HL-60 (cell line): Measurements from ENCODE around the gene HTR3D.

Source experiments
- POLR2AphosphoS5 ChIP-seq: IDR thresholded peaks from 2 replicates; pipeline ENCODE4 v1.6.1; 2012; ENCODE audit warnings: low read depth
- SPI1 ChIP-seq: IDR thresholded peaks from 2 replicates; pipeline ENCODE4 v1.6.1; 2012; ENCODE audit warnings: low read depth, mild to moderate bottlenecking, borderline replicate concordance
- TF ChIP-seq, protein P1 (sequence below): IDR thresholded peaks from one replicate; pipeline ENCODE4 v1.5.1; 2011; ENCODE audit warnings: low read length, control low read depth, inconsistent platforms; ENCODE audit not compliant: insufficient read depth

DNA sequence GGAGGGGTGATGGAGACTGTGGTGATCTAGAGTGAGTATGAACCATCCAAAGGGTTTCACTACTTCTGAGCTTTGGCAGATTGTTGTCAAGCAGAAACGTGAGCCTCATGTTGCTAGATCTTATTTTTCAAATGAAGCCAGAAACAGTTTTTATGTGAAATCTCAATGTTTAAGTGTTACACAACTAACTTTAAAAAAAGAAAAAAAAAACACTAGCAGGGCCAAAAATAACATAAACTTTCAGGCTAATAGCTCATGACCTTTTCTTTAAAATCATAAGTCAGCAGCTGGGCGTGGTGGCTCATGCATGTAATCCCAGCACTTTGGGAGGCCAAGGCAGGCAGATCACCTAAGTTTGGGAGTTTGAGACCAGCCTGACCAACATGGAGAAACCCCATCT lies 2.1 kb upstream of the HTR3D start:
- TF ChIP-seq, protein P1, sequence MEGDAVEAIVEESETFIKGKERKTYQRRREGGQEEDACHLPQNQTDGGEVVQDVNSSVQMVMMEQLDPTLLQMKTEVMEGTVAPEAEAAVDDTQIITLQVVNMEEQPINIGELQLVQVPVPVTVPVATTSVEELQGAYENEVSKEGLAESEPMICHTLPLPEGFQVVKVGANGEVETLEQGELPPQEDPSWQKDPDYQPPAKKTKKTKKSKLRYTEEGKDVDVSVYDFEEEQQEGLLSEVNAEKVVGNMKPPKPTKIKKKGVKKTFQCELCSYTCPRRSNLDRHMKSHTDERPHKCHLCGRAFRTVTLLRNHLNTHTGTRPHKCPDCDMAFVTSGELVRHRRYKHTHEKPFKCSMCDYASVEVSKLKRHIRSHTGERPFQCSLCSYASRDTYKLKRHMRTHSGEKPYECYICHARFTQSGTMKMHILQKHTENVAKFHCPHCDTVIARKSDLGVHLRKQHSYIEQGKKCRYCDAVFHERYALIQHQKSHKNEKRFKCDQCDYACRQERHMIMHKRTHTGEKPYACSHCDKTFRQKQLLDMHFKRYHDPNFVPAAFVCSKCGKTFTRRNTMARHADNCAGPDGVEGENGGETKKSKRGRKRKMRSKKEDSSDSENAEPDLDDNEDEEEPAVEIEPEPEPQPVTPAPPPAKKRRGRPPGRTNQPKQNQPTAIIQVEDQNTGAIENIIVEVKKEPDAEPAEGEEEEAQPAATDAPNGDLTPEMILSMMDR, result no peak
- TF ChIP-seq POLR2AphosphoS5 (no peak), SPI1 (no peak)
